PC-3 (cell line): ENCODE results near the gene ATP5ME. TPM values are rescaled to one million over a fixed set of nuclear protein-coding genes. Genes with fewer than 3 reads are reported as not detected.

Experiments
- ATAC-seq: fragments of 200-7000 bp; cut with Tn5 transposase; 2 replicates; pipeline ENCODE4 v1.9.1; 2020; ENCODE audit warnings: mild to moderate bottlenecking, moderate library complexity
- BruUV-seq: library from RNA; stranded (reverse); fragments of 400-500 nt; replicated peaks from 2 replicates; lab custom pipeline; 2021; lab: Mats Ljungman, UMichigan
- CTCF ChIA-PET: fragments of 300-600 bp; sonication (Branson Sonifier 250); formaldehyde crosslinking; loops from one replicate; lab custom pipeline; 2022; ENCODE audit warnings: antibody characterized with exemption; lab: Charles Lee
- POLR2A ChIA-PET: fragments of 300-600 bp; sonication (Branson Sonifier 250); formaldehyde crosslinking; loops from one replicate; lab custom pipeline; 2022; ENCODE audit warnings: antibody characterized with exemption; ENCODE audit not compliant: unreplicated experiment; lab: Charles Lee
- DNase-seq: peaks from one replicate; pipeline ENCODE4 v3.0.0-alpha.2; 2015
- H2AFZ ChIP-seq: fragments of 300-600 bp; sonication (generic); 2 replicates; pipeline ENCODE4 v1.6.0; 2016; ENCODE audit warnings: antibody characterized with exemption, low read length
- H3F3A ChIP-seq: fragments of 300-600 bp; sonication (generic); one replicate; pipeline ENCODE4 v1.6.0; 2017; ENCODE audit warnings: antibody characterized with exemption, low read length, control low read depth, mild to moderate bottlenecking; ENCODE audit not compliant: unreplicated experiment
- H3K27ac ChIP-seq: fragments of 300-600 bp; sonication (generic); 2 replicates; pipeline ENCODE4 v1.5.1; 2016; ENCODE audit warnings: mild to moderate bottlenecking, low read length
- H3K27me3 ChIP-seq: fragments of 300-600 bp; sonication (generic); 2 replicates; pipeline ENCODE4 v1.6.1; 2016; ENCODE audit warnings: low read length, mixed read lengths
- H3K36me3 ChIP-seq: fragments of 300-600 bp; sonication (generic); 2 replicates; pipeline ENCODE4 v1.6.1; 2016; ENCODE audit warnings: low read depth, mixed run types, low read length, mixed read lengths
- H3K4me1 ChIP-seq: fragments of 300-600 bp; sonication (generic); 2 replicates; pipeline ENCODE4 v1.5.1; 2016; ENCODE audit warnings: low read length; ENCODE audit not compliant: insufficient read depth
- H3K4me2 ChIP-seq: fragments of 300-600 bp; sonication (generic); 2 replicates; pipeline ENCODE4 v1.6.0; 2016; ENCODE audit warnings: low read length
- H3K4me3 ChIP-seq: fragments of 300-600 bp; sonication (generic); 2 replicates; pipeline ENCODE4 v1.5.1; 2016; ENCODE audit warnings: mild to moderate bottlenecking, low read length, mixed read lengths
- H3K79me2 ChIP-seq: fragments of 300-600 bp; sonication (generic); 2 replicates; pipeline ENCODE4 v1.6.1; 2017; ENCODE audit warnings: low read length, mixed read lengths
- H3K9ac ChIP-seq: fragments of 300-600 bp; sonication (generic); 2 replicates; pipeline ENCODE4 v1.6.0; 2016; ENCODE audit warnings: mild to moderate bottlenecking, low read length
- H3K9me2 ChIP-seq: fragments of 300-600 bp; sonication (generic); replicated peaks from 2 replicates; pipeline ENCODE4 v1.6.1; 2016; ENCODE audit warnings: mixed run types, low read length, mixed read lengths
- H3K9me3 ChIP-seq: fragments of 300-600 bp; sonication (generic); 2 replicates; pipeline ENCODE4 v1.6.1; 2016; ENCODE audit warnings: low read length, mixed read lengths
- H4K20me1 ChIP-seq: fragments of 300-600 bp; sonication (generic); 2 replicates; pipeline ENCODE4 v1.6.1; 2016; ENCODE audit warnings: low read length, mixed read lengths
- CTCF ChIP-seq: fragments of 300-600 bp; sonication (generic); conservative IDR thresholded peaks from 2 replicates; pipeline ENCODE4 v1.5.1; 2017; ENCODE audit warnings: antibody characterized with exemption, low read depth, mild to moderate bottlenecking, low read length
- EZH2 ChIP-seq: fragments of 300-600 bp; sonication (generic); IDR thresholded peaks from one replicate; pipeline ENCODE4 v1.6.1; 2017; ENCODE audit warnings: antibody characterized with exemption, mild to moderate bottlenecking, low read length; ENCODE audit not compliant: unreplicated experiment
- EZH2phosphoT487 ChIP-seq: fragments of 300-600 bp; sonication (generic); IDR thresholded peaks from 2 replicates; pipeline ENCODE4 v1.6.1; 2018; ENCODE audit warnings: mild to moderate bottlenecking, antibody characterized with exemption, low read length, borderline replicate concordance
- intact Hi-C: fragments of 100-400 bp; cut with micrococcal nuclease; formaldehyde crosslinking; loops from 2 replicates; pipeline ENCODE4 v1.9.0; 2023
- total RNA-seq: library from RNA; depleted of rRNA; stranded (reverse); fragments of >200 nt; gene quantifications from 2 replicates; pipeline ENCODE4 v1.2.3, GENCODE V29; 2014

ATP5ME gene
- total RNA-seq, 1 experiment from 2014 or later: 579 TPM

GRCh38 chr4:682490-683172, 8.6 kb upstream of the ATP5ME start:
- Histone ChIP-seq H3K27me3 (no peaks in the 10 kb centered on the region), H3K9me3 (no peaks in the 10 kb centered on the region), H3K79me2 (no peaks in the 10 kb centered on the region), H4K20me1 (no peaks in the 10 kb centered on the region), H3K4me2 (peak overlapping the region; percentile 84), H3K9me2 (no peaks in the 10 kb centered on the region), H3K4me3 (no peak overlapping the region; the same call in 1 of the 2 replicates), H3K4me1 (peaks cover 24% of the 10 kb centered on the region), H3K9ac (no peak overlapping the region), H3K27ac (no peak overlapping the region), H3F3A (no peaks in the 10 kb centered on the region), H2AFZ (no peak overlapping the region), H3K36me3 (no peaks in the 10 kb centered on the region)
- ChIA-PET CTCF (no interaction called here), POLR2A (no interaction called here)
- DNase-seq (no peak), ATAC-seq (no peak)
- TF ChIP-seq EZH2 (no peak), EZH2phosphoT487 (no peak), CTCF (no peak)
- no TSS peak for BruUV-seq
- intact Hi-C loops: no loop called here

GRCh38 chr4:681736-682451, 7.8 kb upstream of the ATP5ME start:
- BruUV-seq: no TSS peak
- CTCF ChIA-PET: no interaction called here
- no peaks in the 10 kb centered on the region for H3K79me2 ChIP-seq
- no peak for TF ChIP-seq CTCF
- no peak overlapping the region for H3K27ac ChIP-seq
- POLR2A ChIA-PET: no interaction called here
- peak; percentile 17 for ATAC-seq
- H3K27me3 ChIP-seq: no peaks in the 10 kb centered on the region
- peak; percentile 55 for DNase-seq
- H3K9me2 ChIP-seq: no peaks in the 10 kb centered on the region
- no peaks in the 10 kb centered on the region for H4K20me1 ChIP-seq
- H3K36me3 ChIP-seq: no peaks in the 10 kb centered on the region
- peaks cover 20% of the 10 kb centered on the region; the same call in 1 of the 2 replicates for H3K4me1 ChIP-seq
- intact Hi-C loops: no loop called here
- peak overlapping the region; percentile 60; the same call in 1 of the 2 replicates for H3K4me3 ChIP-seq
- H3F3A ChIP-seq: no peaks in the 10 kb centered on the region
- H3K9ac ChIP-seq: no peak overlapping the region
- peak overlapping the region; percentile 84 for H3K4me2 ChIP-seq
- H3K9me3 ChIP-seq: no peaks in the 10 kb centered on the region
- H2AFZ ChIP-seq: no peak overlapping the region
